GM19463 (cell line): ENCODE results near the gene TYW5.
A peak's percentile ranks its signal among the peaks of the same experiment; 100 is the strongest.

ENCODE experiments used
- ATAC-seq: cut with Tn5 transposase; IDR thresholded peaks from one replicate; pipeline ENCODE4 v1.9.1; 2021; ENCODE audit warnings: mild to moderate bottlenecking, moderate library complexity; ENCODE audit not compliant: unreplicated experiment

The TYW5 gene

GRCh38 chr2:199975273-199975895, 20.1 kb upstream of the TYW5 start:
- no peak for ATAC-seq

- ATAC-seq: no peak
Observed at GRCh38 chr2:199973703-199974102, 18.4 kb upstream of the TYW5 start.

GRCh38 chr2:199972088-199972626, 16.9 kb upstream of the TYW5 start:
- no peak for ATAC-seq

DNA sequence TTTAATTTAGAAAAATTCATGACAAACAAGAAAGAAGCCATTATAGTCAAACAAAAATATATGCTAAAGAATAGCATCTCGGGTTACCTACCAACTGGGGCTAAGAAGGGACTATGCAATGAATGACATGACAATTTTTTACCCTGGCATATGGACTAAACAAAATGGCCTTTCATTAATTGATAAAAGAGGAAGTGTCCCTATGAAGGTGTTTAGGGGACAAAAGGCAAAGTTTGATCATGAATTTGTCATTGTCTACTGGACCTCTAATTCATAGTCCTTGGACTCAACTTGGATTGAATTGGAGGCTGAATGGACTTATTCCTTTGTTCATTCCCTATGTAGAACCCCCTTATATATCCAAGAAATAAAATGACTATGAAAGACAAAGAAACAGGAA, 12.8 kb upstream of the TYW5 start:
- no peak for ATAC-seq

DNA sequence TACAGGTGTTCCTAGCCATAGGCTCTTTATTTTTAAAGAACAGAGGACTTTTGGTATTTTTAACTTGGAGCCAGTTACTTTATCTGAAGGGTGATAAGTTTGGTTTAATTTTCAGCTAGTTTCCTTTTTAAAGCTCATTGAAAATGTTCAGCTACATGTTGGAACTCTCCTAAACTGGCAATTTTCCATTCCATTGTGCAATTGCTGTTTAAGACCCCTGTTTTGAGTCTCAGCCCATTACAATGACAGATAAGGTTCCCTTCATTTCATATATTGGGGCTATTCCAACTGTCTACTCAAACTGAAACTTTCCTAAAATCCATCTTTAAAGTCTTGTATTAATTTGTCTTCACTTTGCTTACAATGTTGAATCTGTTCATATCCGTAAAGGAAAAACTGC, 11.7 kb upstream of the TYW5 start:
- ATAC-seq: no peak

- ATAC-seq: no peak
Observed at GRCh38 chr2:199966405-199966804, 11.1 kb upstream of the TYW5 start.

- ATAC-seq: peak; percentile 73
Observed at GRCh38 chr2:199962203-199962602, 6.9 kb upstream of the TYW5 start.

DNA sequence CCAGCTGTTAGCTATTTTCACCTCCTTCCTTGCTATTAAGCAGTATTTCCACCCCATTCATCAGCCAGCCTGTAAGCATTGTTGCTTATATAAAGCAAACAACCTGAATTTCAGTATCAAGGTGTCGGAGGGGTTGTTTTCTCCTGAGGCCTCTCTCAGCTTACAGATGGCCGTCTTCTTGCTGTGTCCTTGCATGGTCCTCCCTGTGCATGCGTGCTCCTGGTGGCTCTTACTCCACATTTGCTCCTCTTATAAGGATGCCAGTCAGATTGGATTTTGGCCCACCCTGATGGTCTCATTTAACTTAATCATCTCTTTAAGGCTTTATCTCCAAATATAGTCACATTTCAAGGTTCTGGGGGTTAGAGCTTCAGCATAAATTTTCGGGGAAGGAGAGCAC, 2.7 kb upstream of the TYW5 start:
- ATAC-seq: no peak

DNA sequence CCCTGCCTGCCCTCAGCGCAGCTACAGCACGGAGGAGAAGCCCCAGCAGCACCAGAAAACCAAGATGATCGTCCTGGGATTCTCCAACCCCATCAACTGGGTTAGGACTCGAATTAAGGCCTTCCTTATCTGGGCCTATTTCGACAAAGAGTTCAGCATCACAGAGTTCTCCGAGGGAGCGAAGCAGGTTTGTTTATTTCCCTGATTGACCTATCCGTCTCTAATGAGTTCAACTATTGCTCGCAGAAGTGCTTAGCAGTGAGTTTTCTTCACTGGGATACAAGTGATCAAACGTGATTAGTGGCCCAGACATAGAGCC, 730 bp upstream of the TYW5 start:
- no peak for ATAC-seq

- ATAC-seq: peak; percentile 37
Observed at GRCh38 chr2:199955007-199955338, 318 bp downstream of the TYW5 start.

GRCh38 chr2:199951023-199951422, 4.3 kb downstream of the TYW5 start:
- ATAC-seq: no peak

DNA sequence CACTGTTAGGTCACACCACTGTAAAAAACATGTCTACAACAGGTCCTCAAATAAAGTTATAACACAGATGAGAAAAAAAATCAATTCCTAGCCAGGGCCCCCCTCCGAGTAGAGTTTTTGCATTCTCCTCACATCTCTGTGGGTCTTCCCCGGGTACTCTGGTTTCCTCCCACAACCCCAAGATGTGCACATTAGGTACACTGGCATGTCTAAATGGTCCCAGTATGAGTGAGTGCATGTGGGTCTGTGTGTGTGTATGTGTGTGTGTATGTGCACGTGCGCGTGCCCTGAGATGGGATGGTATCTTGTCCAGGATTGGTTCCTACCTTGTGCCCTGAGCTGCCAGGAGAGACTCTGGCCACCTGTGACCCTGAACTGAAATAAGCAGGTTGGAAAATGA, 4.9 kb downstream of the TYW5 start:
- ATAC-seq: no peak

DNA sequence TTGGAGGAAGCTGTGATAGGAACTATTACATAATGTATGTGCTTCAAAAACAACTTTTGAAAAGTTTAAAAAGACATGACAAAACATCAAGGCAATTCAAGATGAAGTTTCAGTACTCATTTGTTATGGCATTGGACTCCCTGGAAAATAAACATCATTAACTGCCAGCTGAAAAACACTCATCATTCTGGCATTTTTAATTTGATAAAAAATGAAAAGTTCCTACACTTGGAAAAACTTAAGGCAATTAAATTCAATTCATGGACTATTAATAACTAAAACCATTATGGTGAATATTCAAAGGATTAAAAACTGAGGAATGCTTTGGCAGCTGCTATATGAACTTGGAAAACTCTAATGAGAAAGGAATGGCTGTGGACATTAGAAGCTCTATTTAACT, 8.5 kb downstream of the TYW5 start:
- no peak for ATAC-seq

DNA sequence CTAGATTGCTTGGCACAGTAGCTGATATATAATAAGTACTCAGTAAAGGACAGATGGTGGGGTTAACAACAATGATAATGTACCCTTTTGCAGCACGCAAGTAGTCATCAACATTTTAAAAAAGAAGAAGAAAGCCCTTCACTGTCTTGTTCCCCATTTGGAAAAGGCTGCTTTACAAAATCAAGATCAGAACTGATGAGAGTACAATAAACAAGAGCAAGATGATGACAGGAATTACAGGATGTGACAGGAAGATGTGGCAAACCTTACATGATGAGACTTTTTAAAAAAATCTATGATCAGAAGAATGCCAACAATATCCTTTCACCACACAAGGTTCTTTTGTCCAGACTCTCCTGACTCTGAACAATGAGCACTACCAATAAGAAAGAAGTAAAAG, 9.1 kb downstream of the TYW5 start:
- no peak for ATAC-seq

DNA sequence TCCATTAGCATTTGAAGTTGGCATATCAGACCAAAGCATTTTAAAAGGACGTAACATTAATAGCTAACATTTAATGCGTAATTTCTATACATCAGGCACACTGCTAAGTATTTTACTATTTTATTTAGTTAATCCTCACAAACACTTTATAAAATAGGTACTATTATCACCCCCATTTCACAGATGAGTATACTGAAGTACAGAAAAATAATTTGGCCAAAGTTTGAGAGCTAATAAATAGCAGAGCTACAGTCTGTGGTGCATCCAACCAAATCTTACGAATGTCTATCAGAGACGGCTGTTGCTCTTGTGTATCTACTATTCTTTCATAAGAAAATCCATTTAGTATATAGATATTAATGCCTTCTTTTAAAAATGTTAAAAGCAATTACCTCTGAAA, 11.9 kb downstream of the TYW5 start:
- no peak for ATAC-seq

- ATAC-seq: no peak
Observed at GRCh38 chr2:199940373-199940772, 14.9 kb downstream of the TYW5 start.

GRCh38 chr2:199936554-199936953, 18.7 kb downstream of the TYW5 start:
- ATAC-seq: peak; percentile 54

- ATAC-seq: no peak
Observed at GRCh38 chr2:199933466-199933865, 21.8 kb downstream of the TYW5 start.

DNA sequence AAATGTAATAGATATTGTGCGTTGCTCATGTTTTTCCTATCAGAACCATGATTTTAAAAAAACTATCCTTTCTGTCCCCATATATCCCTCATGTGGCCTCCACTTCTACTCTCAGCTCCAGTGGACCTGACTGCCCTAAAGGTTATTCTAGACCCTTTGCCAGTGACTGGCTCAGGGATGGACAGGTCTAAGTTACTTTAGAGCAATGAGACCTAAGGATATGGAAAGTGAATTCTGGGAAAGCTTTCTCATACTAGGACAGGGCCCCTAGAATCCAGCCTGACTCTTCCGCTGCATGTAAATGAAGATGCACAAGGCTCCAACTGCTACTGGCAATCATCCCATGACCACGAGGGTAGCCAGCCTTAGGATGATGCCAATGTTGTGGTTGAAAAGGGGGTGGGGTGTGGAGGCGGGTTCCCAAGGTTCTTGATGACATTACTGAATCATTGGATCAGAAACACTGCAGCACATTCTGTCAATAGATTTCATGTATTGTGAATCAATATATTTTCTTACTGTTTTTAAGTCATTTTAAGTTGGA, 22.9 kb downstream of the TYW5 start:
- no peak for ATAC-seq

- no peak for ATAC-seq
Observed at GRCh38 chr2:199929262-199929661, 26.0 kb downstream of the TYW5 start.

DNA sequence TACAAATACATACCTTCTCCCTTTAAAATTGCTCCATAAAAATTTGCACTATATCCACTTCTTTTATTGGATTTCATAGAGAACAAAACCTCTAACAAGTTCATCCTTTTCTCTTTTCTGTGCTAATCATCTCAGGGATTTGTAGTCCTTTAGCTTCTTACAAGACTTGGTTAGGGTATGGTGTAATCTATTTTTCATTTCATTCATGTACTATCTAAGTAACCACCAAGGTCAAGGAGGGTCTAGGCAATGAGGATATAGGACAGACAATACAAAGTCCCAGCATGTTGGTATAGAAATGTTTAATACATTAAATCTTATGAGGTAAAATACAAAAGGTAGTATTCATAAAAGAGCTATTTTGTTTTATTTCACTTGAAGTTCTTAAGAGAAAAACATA, 26.7 kb downstream of the TYW5 start:
- ATAC-seq: no peak

- ATAC-seq: no peak
Observed at GRCh38 chr2:199928226-199928625, 27.1 kb downstream of the TYW5 start.

DNA sequence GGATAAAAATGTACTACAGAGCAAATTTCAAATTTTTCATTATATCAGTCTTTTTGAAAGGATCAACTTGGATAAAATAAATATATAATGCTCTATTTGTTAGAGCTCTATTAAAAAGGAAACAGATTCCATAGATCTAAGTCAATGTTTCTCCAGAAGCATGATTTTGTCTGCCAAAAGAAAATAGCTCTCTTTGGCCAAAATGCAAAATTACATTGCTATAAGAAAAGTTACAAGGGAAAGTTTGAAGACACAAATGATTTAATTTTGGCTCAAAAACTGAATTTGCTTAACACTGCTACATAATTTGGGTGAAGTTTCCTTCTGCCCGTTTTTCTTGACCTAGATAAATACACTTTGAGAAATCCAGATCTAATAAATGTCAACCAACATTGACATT, 28.5 kb downstream of the TYW5 start:
- ATAC-seq: no peak
